SK-N-MC (cell line): ENCODE results near the gene DUSP1.
"Not testable (repeated sequence)": the region's sequence is repeated elsewhere in the genome, so short reads cannot be mapped to it uniquely, and the experiment has no call there.

Experiments used
- DNase-seq: peaks from one replicate; pipeline ENCODE4 v3.0.0-alpha.2; 2011; ENCODE audit warnings: low read depth, low spot score
- H3K27ac ChIP-seq: fragments of 200-600 bp; sonication (generic); 2 replicates; pipeline ENCODE4 v1.5.1; 2016; ENCODE audit warnings: mixed run types
- H3K36me3 ChIP-seq: fragments of 200-600 bp; sonication (generic); 2 replicates; pipeline ENCODE4 v1.6.1; 2017; ENCODE audit warnings: antibody characterized with exemption, low read length, mixed read lengths; ENCODE audit not compliant: insufficient read depth
- H3K4me3 ChIP-seq: fragments of 200-600 bp; sonication (generic); 2 replicates; pipeline ENCODE4 v1.5.1; 2016
- H3K9ac ChIP-seq: fragments of 200-600 bp; sonication (generic); 2 replicates; pipeline ENCODE4 v1.8.0; 2017; ENCODE audit warnings: mixed run types, mixed read lengths; ENCODE audit not compliant: insufficient read length
- H3K9me3 ChIP-seq: fragments of 200-600 bp; sonication (generic); 2 replicates; pipeline ENCODE4 v1.6.1; 2017; ENCODE audit warnings: low read depth, mild to moderate bottlenecking, antibody characterized with exemption, low read length, moderate library complexity, mixed read lengths
- EZH2 ChIP-seq: fragments of 200-600 bp; sonication (generic); IDR thresholded peaks from one replicate; pipeline ENCODE4 v1.6.1; 2017; ENCODE audit warnings: antibody characterized with exemption
- FOXP2 ChIP-seq: optimal IDR thresholded peaks from 2 replicates; pipeline ENCODE3; 2011; ENCODE audit warnings: mild to moderate bottlenecking, moderate library complexity; ENCODE audit not compliant: insufficient read depth; ENCODE audit errors: extremely low read length, control extremely low read depth
- POLR2AphosphoS5 ChIP-seq: IDR thresholded peaks from 2 replicates; pipeline ENCODE4 v1.6.1; 2012; ENCODE audit warnings: mild to moderate bottlenecking, low read depth, low read length, borderline replicate concordance

DUSP1 gene

GRCh38 chr5:172770675-172771438 is at the start of gene DUSP1:
TSS of gene DUSP1 (minus strand) at chr5:172771195. CDS start at chr5:172770952, 243 bp downstream.
- Histone ChIP-seq H3K9me3 (no peaks in the 10 kb centered on the region), H3K9ac (peak within 1 kb of the TSS; percentile 95), H3K36me3 (peaks cover 24% of the 10 kb centered on the region), H3K4me3 (peak within 1 kb of the TSS; percentile 97), H3K27ac (peak within 1 kb of the TSS; percentile 92)
- no peak for DNase-seq
- TF ChIP-seq FOXP2 (peak; percentile 31), POLR2AphosphoS5 (peak; percentile 100), EZH2 (no peak)

GRCh38 chr5:172820046-172820767 is 49.2 kb upstream of the DUSP1 start:
- Histone ChIP-seq H3K36me3 (no peaks in the 10 kb centered on the region), H3K4me3 (no peak overlapping the region), H3K9ac (no peak overlapping the region), H3K27ac (no peak overlapping the region), H3K9me3 (no peaks in the 10 kb centered on the region)
- TF ChIP-seq FOXP2 (no peak), EZH2 (no peak), POLR2AphosphoS5 (no peak)
- no peak for DNase-seq

DNA sequence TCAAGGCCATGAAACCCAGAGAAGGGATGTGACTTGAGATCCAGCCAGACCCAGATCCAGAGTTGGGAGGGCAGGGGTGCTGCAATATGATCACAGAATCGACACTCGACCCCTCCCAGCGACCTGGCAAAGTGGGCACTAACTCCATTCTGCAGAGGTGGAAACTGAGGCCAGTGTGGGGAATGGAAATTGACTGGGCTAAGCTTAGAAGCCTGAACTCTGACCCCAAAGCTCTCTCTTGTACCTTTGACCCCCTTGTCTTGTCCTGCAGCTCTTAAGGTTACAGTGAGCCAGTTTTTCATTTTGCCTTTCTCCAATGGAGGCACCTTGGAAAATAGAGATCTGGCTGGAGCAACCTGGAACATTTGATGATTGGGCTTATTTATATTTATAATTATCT is 48.6 kb upstream of the DUSP1 start:
- Histone ChIP-seq H3K9ac (no peak overlapping the region), H3K4me3 (no peak overlapping the region), H3K27ac (no peak overlapping the region), H3K9me3 (no peaks in the 10 kb centered on the region), H3K36me3 (no peaks in the 10 kb centered on the region)
- no peak for TF ChIP-seq POLR2AphosphoS5
- TF ChIP-seq EZH2, result no peak
- no peak for TF ChIP-seq FOXP2
- DNase-seq, result no peak

DNA sequence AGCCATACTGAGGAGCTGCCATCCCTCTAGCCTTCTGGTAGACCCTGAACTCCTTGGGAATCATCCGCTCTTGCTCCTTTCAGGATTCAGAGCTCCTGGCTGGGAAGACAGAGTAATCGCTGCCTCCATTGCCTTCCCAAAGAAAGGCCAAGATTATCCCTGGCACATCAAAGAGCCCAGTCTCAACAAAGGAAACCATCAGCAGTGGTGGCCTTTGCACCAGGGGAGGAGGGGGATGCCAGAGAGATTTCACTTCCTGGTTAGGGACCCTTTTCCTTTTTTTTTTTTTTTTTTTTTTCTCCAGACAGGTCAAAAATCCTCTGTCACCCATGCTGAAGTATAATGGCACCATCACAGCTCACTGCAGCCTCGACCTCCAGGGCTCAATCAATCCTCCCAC is 47.1 kb upstream of the DUSP1 start:
- DNase-seq, result no peak
- no peak overlapping the region for H3K9ac ChIP-seq
- H3K27ac ChIP-seq, result no peak overlapping the region
- H3K36me3 ChIP-seq, result no peaks in the 10 kb centered on the region
- H3K9me3 ChIP-seq, result no peaks in the 10 kb centered on the region
- TF ChIP-seq POLR2AphosphoS5 (no peak), EZH2 (no peak), FOXP2 (no peak)
- H3K4me3 ChIP-seq, result no peak overlapping the region

DNA sequence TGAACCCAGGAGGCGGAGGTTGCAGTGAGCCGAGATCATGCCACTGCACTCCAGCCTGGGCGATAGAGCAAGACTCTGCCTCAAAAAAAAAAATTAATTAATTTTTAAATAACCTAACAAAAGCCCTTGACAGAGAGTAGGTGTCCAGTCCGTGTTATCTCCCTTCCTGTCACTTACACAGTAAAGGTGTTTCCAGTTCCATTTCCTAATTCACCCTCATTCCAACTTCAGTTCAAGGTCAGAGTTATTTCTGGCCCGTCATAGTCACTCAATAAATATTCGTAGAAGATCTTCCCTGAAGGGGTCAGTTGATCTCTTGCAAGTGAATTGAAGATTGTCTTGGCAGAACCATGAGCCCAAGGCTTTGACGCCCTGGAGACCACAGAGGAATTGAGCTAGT is 46.7 kb upstream of the DUSP1 start:
- TF ChIP-seq EZH2 (no peak), FOXP2 (no peak), POLR2AphosphoS5 (no peak)
- Histone ChIP-seq H3K9ac (no peak overlapping the region), H3K4me3 (no peak overlapping the region), H3K36me3 (no peaks in the 10 kb centered on the region), H3K27ac (no peak overlapping the region), H3K9me3 (no peaks in the 10 kb centered on the region)
- DNase-seq, result no peak

GRCh38 chr5:172816925-172817562 is 46.0 kb upstream of the DUSP1 start:
- Histone ChIP-seq H3K27ac (no peak overlapping the region), H3K36me3 (no peaks in the 10 kb centered on the region), H3K9ac (no peak overlapping the region), H3K9me3 (no peaks in the 10 kb centered on the region), H3K4me3 (no peak overlapping the region)
- DNase-seq, result no peak
- no peak for TF ChIP-seq EZH2
- TF ChIP-seq FOXP2, result no peak
- no peak for TF ChIP-seq POLR2AphosphoS5

- no peaks in the 10 kb centered on the region for H3K9me3 ChIP-seq
- no peak for DNase-seq
- H3K4me3 ChIP-seq, result no peak overlapping the region
- no peak overlapping the region for H3K9ac ChIP-seq
- no peak overlapping the region for H3K27ac ChIP-seq
- H3K36me3 ChIP-seq, result no peaks in the 10 kb centered on the region
- TF ChIP-seq FOXP2 (no peak), EZH2 (no peak), POLR2AphosphoS5 (no peak)
Observed at GRCh38 chr5:172815631-172816030, 44.6 kb upstream of the DUSP1 start.

DNA sequence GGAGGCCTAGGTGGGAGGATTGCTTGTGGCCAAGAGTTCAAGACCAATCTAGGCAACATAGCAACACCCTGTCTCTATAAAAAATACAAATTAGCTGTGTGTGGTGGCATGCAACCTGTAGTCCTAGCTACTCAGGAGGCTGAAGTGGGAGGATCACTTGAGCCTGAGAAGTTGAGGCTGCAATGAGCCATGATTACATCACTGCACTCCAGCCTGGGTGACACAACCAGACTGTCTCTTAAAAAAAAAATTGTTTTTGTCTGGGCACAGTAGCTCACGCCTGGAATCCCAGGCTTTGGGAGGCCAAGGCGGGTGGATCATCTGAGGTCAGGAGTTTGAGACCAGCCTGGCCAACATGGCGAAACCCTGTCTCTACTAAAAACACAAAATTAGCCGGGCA is 40.0 kb upstream of the DUSP1 start:
- DNase-seq, H3K9ac ChIP-seq, H3K9me3 ChIP-seq, H3K36me3 ChIP-seq, H3K27ac ChIP-seq, H3K4me3 ChIP-seq: not testable (repeated sequence)
